ENCODE results near the gene MNT.

The MNT gene

GRCh38 chr17:2386400-2387085, 14.3 kb downstream of the MNT start:
- Histone ChIP-seq H3K9me3 (ENCODE audit: control insufficient read depth, insufficient read depth, low read depth, low read length) (no peaks in the 10 kb centered on the region), H3K9ac (ENCODE audit: low read length) (no peak overlapping the region), H3K27ac (ENCODE audit: low read depth, low read length) (no peak overlapping the region)

GRCh38 chr17:2385240-2386210, 15.3 kb downstream of the MNT start:
- H3K36me3 ChIP-seq (ENCODE audit: control insufficient read depth, insufficient read depth, low read length), result peaks cover 11% of the 10 kb centered on the region
- no peak overlapping the region for H3K9ac ChIP-seq (ENCODE audit: low read length)
- no peak overlapping the region for H3K27ac ChIP-seq (ENCODE audit: low read depth, low read length)
- H3K9me3 ChIP-seq (ENCODE audit: control insufficient read depth, insufficient read depth, low read depth, low read length), result no peaks in the 10 kb centered on the region
- peaks cover 19% of the 10 kb centered on the region for H3K4me1 ChIP-seq (ENCODE audit: control insufficient read depth, insufficient read depth, low read length)
- no peaks in the 10 kb centered on the region for H3K27me3 ChIP-seq (ENCODE audit: control insufficient read depth, insufficient read depth, low read length)
- H3K4me3 ChIP-seq (ENCODE audit: low read depth, low read length), result no peak overlapping the region; the same call in 1 of the 2 replicates

More at GRCh38 chr17:2386400-2387085, 14.3 kb downstream of the MNT start:
- Histone ChIP-seq H3K36me3 (ENCODE audit: control insufficient read depth, insufficient read depth, low read length) (peaks cover 5% of the 10 kb centered on the region; the same call in 1 of the 2 replicates), H3K4me1 (ENCODE audit: control insufficient read depth, insufficient read depth, low read length) (peaks cover 19% of the 10 kb centered on the region), H3K27me3 (ENCODE audit: control insufficient read depth, insufficient read depth, low read length) (no peaks in the 10 kb centered on the region), H3K4me3 (ENCODE audit: low read depth, low read length) (no peak overlapping the region)

- H3K27ac ChIP-seq (ENCODE audit: low read depth, low read length), result no peak overlapping the region
Measured at GRCh38 chr17:2384439-2385127, 16.3 kb downstream of the MNT start.

DNA sequence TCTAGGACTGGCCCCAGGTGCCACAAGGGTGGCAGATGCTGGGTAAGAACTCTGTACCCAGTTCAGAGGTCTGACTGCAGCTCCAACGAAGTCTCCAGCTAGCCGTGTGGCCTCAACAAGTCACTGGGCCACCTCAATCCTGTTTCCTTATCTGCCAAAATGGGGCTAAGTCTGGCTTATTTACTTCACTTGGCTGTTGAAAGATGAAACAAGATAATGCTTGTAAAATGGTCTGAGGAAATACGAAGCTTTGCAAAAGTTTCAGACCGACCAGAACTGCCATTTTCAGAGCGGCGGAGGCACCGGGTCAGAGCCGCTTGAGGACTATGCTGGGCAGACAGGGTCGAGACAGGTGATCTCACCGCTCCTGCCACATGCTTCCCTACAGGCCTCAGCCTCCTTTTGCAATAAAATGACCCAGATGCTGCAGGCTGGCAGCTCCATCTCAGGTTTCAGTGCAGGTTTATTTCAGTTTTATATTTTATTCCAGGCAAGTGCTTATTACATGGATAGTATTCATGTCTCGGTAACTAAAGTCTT, 17.2 kb downstream of the MNT start:
- H3K9ac ChIP-seq (ENCODE audit: low read length), result no peak overlapping the region
- H3K4me1 ChIP-seq (ENCODE audit: control insufficient read depth, insufficient read depth, low read length), result peaks cover 19% of the 10 kb centered on the region
- H3K27ac ChIP-seq (ENCODE audit: low read depth, low read length), result no peak overlapping the region
- no peaks in the 10 kb centered on the region for H3K27me3 ChIP-seq (ENCODE audit: control insufficient read depth, insufficient read depth, low read length)
- no peaks in the 10 kb centered on the region for H3K9me3 ChIP-seq (ENCODE audit: control insufficient read depth, insufficient read depth, low read depth, low read length)
- no peak overlapping the region for H3K4me3 ChIP-seq (ENCODE audit: low read depth, low read length)
- H3K36me3 ChIP-seq (ENCODE audit: control insufficient read depth, insufficient read depth, low read length), result peaks cover 27% of the 10 kb centered on the region

More at GRCh38 chr17:2384439-2385127, 16.3 kb downstream of the MNT start:
- Histone ChIP-seq H3K36me3 (ENCODE audit: control insufficient read depth, insufficient read depth, low read length) (peaks cover 19% of the 10 kb centered on the region), H3K4me1 (ENCODE audit: control insufficient read depth, insufficient read depth, low read length) (peaks cover 19% of the 10 kb centered on the region), H3K27me3 (ENCODE audit: control insufficient read depth, insufficient read depth, low read length) (no peaks in the 10 kb centered on the region), H3K9ac (ENCODE audit: low read length) (no peak overlapping the region), H3K4me3 (ENCODE audit: low read depth, low read length) (no peak overlapping the region), H3K9me3 (ENCODE audit: control insufficient read depth, insufficient read depth, low read depth, low read length) (no peaks in the 10 kb centered on the region)

- Histone ChIP-seq H3K4me3 (ENCODE audit: low read depth, low read length) (no peak overlapping the region), H3K4me1 (ENCODE audit: control insufficient read depth, insufficient read depth, low read length) (peaks cover 19% of the 10 kb centered on the region), H3K9ac (ENCODE audit: low read length) (no peak overlapping the region), H3K27me3 (ENCODE audit: control insufficient read depth, insufficient read depth, low read length) (no peaks in the 10 kb centered on the region), H3K9me3 (ENCODE audit: control insufficient read depth, insufficient read depth, low read depth, low read length) (no peaks in the 10 kb centered on the region), H3K36me3 (ENCODE audit: control insufficient read depth, insufficient read depth, low read length) (peaks cover 40% of the 10 kb centered on the region), H3K27ac (ENCODE audit: low read depth, low read length) (no peak overlapping the region)
Measured at GRCh38 chr17:2380950-2381649, 19.8 kb downstream of the MNT start.

DNA sequence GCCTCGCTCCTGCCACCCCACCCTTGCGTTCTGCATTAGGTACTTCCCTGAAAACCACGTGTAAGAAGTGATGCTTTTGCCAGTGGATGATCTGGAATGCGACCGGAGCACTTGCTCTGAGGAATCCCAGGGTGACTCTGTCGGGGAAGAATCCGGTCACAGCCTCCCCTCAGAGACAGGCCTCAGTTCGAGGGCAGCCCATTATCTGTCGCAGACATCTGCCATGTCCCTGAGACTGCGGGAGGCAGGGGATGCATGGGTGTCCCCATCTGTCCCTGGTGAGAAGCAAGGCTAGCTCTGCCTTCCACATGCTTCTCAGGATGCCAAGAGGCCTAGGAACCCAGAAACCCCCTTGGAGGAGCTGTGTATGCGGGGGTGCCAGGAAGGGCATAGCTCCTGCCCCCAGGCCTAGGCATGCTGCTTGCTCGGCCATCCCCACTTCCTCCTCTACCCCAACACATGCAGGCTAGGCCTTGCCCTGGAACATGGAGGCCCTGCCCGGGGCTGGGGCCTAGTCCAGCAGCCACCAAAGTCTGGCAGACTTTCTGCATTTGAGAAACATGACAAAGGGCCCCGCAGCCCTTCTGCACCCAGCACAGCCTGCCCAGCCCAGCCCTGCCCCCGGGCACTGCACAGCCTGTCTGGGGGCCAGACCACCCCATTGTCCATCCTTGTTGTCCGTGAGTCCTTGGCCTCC, 20.5 kb downstream of the MNT start:
- peaks cover 16% of the 10 kb centered on the region for H3K4me1 ChIP-seq (ENCODE audit: control insufficient read depth, insufficient read depth, low read length)

GRCh38 chr17:2379489-2380225, 21.2 kb downstream of the MNT start:
- Histone ChIP-seq H3K4me1 (ENCODE audit: control insufficient read depth, insufficient read depth, low read length) (peaks cover 9% of the 10 kb centered on the region; the same call in 1 of the 2 replicates), H3K27ac (ENCODE audit: low read depth, low read length) (no peak overlapping the region), H3K9me3 (ENCODE audit: control insufficient read depth, insufficient read depth, low read depth, low read length) (no peaks in the 10 kb centered on the region), H3K9ac (ENCODE audit: low read length) (no peak overlapping the region), H3K27me3 (ENCODE audit: control insufficient read depth, insufficient read depth, low read length) (no peaks in the 10 kb centered on the region), H3K36me3 (ENCODE audit: control insufficient read depth, insufficient read depth, low read length) (peaks cover 54% of the 10 kb centered on the region), H3K4me3 (ENCODE audit: low read depth, low read length) (no peak overlapping the region)

More for the DNA sequence above, 20.5 kb downstream of the MNT start:
- H3K4me3 ChIP-seq (ENCODE audit: low read depth, low read length), result no peak overlapping the region
- no peak overlapping the region for H3K9ac ChIP-seq (ENCODE audit: low read length)
- H3K27ac ChIP-seq (ENCODE audit: low read depth, low read length), result no peak overlapping the region
- no peaks in the 10 kb centered on the region for H3K9me3 ChIP-seq (ENCODE audit: control insufficient read depth, insufficient read depth, low read depth, low read length)
- H3K36me3 ChIP-seq (ENCODE audit: control insufficient read depth, insufficient read depth, low read length), result peaks cover 47% of the 10 kb centered on the region
- no peaks in the 10 kb centered on the region for H3K27me3 ChIP-seq (ENCODE audit: control insufficient read depth, insufficient read depth, low read length)

DNA sequence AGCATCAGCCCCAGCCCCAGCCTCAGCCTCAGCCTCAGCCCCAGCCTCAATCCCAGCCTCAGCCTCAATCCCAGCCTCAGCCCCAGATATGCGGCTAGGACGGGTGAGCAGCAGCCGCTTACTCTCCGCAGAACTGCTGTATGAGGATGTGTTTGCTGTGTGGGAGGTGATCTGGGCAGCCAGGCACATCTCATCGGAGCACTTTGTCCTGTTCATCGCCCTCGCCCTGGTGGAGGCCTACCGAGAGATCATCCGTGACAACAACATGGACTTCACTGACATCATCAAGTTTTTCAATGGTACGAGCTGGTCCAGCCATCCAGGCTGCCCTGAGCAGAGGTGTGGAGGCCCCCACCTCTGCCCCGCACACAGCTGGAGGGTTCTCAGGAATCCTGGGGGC, 22.0 kb downstream of the MNT start:
- Histone ChIP-seq H3K27me3 (ENCODE audit: control insufficient read depth, insufficient read depth, low read length) (no peaks in the 10 kb centered on the region), H3K4me3 (ENCODE audit: low read depth, low read length) (no peak overlapping the region), H3K4me1 (ENCODE audit: control insufficient read depth, insufficient read depth, low read length) (peaks cover 7% of the 10 kb centered on the region; the same call in 1 of the 2 replicates), H3K36me3 (ENCODE audit: control insufficient read depth, insufficient read depth, low read length) (peaks cover 60% of the 10 kb centered on the region), H3K9ac (ENCODE audit: low read length) (no peak overlapping the region), H3K9me3 (ENCODE audit: control insufficient read depth, insufficient read depth, low read depth, low read length) (no peaks in the 10 kb centered on the region), H3K27ac (ENCODE audit: low read depth, low read length) (no peak overlapping the region)

DNA sequence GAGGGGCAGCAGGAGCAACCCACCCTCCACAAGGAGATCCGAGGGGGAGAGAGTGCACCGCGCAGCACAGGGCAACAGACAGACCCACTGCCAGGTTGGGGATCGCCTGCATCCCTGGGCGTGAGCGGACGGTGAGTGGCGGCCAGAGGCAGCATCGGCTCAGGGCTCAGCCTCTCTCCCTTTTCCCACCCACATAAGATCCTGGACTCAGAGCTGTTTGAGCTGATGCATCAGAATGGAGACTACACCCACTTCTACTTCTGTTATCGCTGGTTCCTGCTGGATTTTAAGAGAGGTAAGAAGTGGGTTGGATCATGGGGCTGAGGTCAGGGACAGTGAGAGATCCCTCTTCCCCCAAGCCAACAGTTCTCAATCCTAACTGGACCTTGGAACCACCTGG, 23.2 kb downstream of the MNT start:
- Histone ChIP-seq H3K27me3 (ENCODE audit: control insufficient read depth, insufficient read depth, low read length) (no peaks in the 10 kb centered on the region), H3K9ac (ENCODE audit: low read length) (no peak overlapping the region), H3K9me3 (ENCODE audit: control insufficient read depth, insufficient read depth, low read depth, low read length) (no peaks in the 10 kb centered on the region), H3K4me1 (ENCODE audit: control insufficient read depth, insufficient read depth, low read length) (no peaks in the 10 kb centered on the region), H3K36me3 (ENCODE audit: control insufficient read depth, insufficient read depth, low read length) (peaks cover 72% of the 10 kb centered on the region), H3K27ac (ENCODE audit: low read depth, low read length) (no peak overlapping the region), H3K4me3 (ENCODE audit: low read depth, low read length) (no peak overlapping the region)
